ENCODE measurements around the gene DBN1. TPM values are rescaled to one million over a fixed set of nuclear protein-coding genes. Genes with fewer than 3 reads are reported as not detected.

The DBN1 gene
- total RNA-seq, 1 donor from 2014 or later = 371 TPM

GRCh38 chr5:177442066-177442826 lies 31.2 kb downstream of the DBN1 start:
- no peak overlapping the region for H3K4me3 Mint-ChIP-seq (ENCODE audit: unreplicated experiment)
- Histone ChIP-seq H4K20me1 (ENCODE audit: insufficient read depth, low read length) (no peaks in the 10 kb centered on the region), H3K4me2 (ENCODE audit: low read length) (no peak overlapping the region), H3K9ac (ENCODE audit: low read length) (no peak overlapping the region), H3K27me3 (ENCODE audit: insufficient read depth, low read length) (no peaks in the 10 kb centered on the region), H3K27ac (ENCODE audit: low read depth, low read length) (no peak overlapping the region), H3K9me3 (ENCODE audit: insufficient read depth, low read depth, low read length) (no peaks in the 10 kb centered on the region), H3K79me2 (ENCODE audit: insufficient read depth, low read length) (no peaks in the 10 kb centered on the region), H3K36me3 (ENCODE audit: insufficient read depth, low read length) (no peaks in the 10 kb centered on the region), H3K4me1 (ENCODE audit: insufficient read depth, low read length) (peaks cover 7% of the 10 kb centered on the region), H2AFZ (ENCODE audit: low read depth, low read length) (no peak overlapping the region), H3K4me3 (ENCODE audit: insufficient read depth, low read depth, low read length) (no peak overlapping the region)
- peaks cover 14% of the 10 kb centered on the region for H3K36me3 Mint-ChIP-seq (ENCODE audit: low read depth, unreplicated experiment)
- H3K4me1 Mint-ChIP-seq (ENCODE audit: low read depth, unreplicated experiment) = peaks cover 9% of the 10 kb centered on the region
- H3K9me3 Mint-ChIP-seq (ENCODE audit: unreplicated experiment) = peaks cover 1% of the 10 kb centered on the region
- TF ChIP-seq EZH2 (IDR thresholded peaks at IDR 0.05; ENCODE audit: insufficient read depth, low read length) = no peak
- no peak for TF ChIP-seq CTCF (IDR thresholded peaks at IDR 0.05; ENCODE audit: insufficient read depth, low read depth, low read length)
- H3K27me3 Mint-ChIP-seq (ENCODE audit: low read depth, unreplicated experiment) = no peaks in the 10 kb centered on the region
- no peak overlapping the region for H3K27ac Mint-ChIP-seq (ENCODE audit: unreplicated experiment)
- DNase-seq (ENCODE audit: low read depth) (no peak), FAIRE-seq (no peak)

- no peak overlapping the region for H2AFZ ChIP-seq (ENCODE audit: low read depth, low read length)
- H3K36me3 Mint-ChIP-seq (ENCODE audit: low read depth, unreplicated experiment) = peaks cover 16% of the 10 kb centered on the region
- H3K27me3 Mint-ChIP-seq (ENCODE audit: low read depth, unreplicated experiment) = no peaks in the 10 kb centered on the region
- H4K20me1 ChIP-seq (ENCODE audit: insufficient read depth, low read length) = no peaks in the 10 kb centered on the region
- FAIRE-seq (no peak), DNase-seq (ENCODE audit: low read depth) (no peak)
- no peak for TF ChIP-seq EZH2 (IDR thresholded peaks at IDR 0.05; ENCODE audit: insufficient read depth, low read length)
- no peak for TF ChIP-seq CTCF (IDR thresholded peaks at IDR 0.05; ENCODE audit: insufficient read depth, low read depth, low read length)
- H3K27me3 ChIP-seq (ENCODE audit: insufficient read depth, low read length) = no peaks in the 10 kb centered on the region
- H3K4me2 ChIP-seq (ENCODE audit: low read length) = no peak overlapping the region
- H3K4me3 ChIP-seq (ENCODE audit: insufficient read depth, low read depth, low read length) = no peak overlapping the region
- H3K4me3 Mint-ChIP-seq (ENCODE audit: unreplicated experiment) = no peak overlapping the region
- no peak overlapping the region for H3K27ac Mint-ChIP-seq (ENCODE audit: unreplicated experiment)
- H3K36me3 ChIP-seq (ENCODE audit: insufficient read depth, low read length) = no peaks in the 10 kb centered on the region
- peaks cover 1% of the 10 kb centered on the region for H3K9me3 Mint-ChIP-seq (ENCODE audit: unreplicated experiment)
- H3K27ac ChIP-seq (ENCODE audit: low read depth, low read length) = no peak overlapping the region
- peaks cover 4% of the 10 kb centered on the region for H3K4me1 ChIP-seq (ENCODE audit: insufficient read depth, low read length)
- H3K4me1 Mint-ChIP-seq (ENCODE audit: low read depth, unreplicated experiment) = peaks cover 9% of the 10 kb centered on the region
- H3K9ac ChIP-seq (ENCODE audit: low read length) = no peak overlapping the region
- H3K9me3 ChIP-seq (ENCODE audit: insufficient read depth, low read depth, low read length) = no peaks in the 10 kb centered on the region
- H3K79me2 ChIP-seq (ENCODE audit: insufficient read depth, low read length) = no peaks in the 10 kb centered on the region
These were observed 32.2 kb downstream of the DBN1 start for GRCh38 chr5:177440990-177441780.

Measured in astrocyte (in vitro differentiated cells and primary cell).